HG03520 (cell line): ENCODE data around the gene BMPR1A.

ENCODE experiments used
- ATAC-seq: cut with Tn5 transposase; IDR thresholded peaks from one replicate; pipeline ENCODE4 v1.9.1; 2021; ENCODE audit warnings: mild to moderate bottlenecking, moderate library complexity; ENCODE audit not compliant: unreplicated experiment

The BMPR1A gene

DNA sequence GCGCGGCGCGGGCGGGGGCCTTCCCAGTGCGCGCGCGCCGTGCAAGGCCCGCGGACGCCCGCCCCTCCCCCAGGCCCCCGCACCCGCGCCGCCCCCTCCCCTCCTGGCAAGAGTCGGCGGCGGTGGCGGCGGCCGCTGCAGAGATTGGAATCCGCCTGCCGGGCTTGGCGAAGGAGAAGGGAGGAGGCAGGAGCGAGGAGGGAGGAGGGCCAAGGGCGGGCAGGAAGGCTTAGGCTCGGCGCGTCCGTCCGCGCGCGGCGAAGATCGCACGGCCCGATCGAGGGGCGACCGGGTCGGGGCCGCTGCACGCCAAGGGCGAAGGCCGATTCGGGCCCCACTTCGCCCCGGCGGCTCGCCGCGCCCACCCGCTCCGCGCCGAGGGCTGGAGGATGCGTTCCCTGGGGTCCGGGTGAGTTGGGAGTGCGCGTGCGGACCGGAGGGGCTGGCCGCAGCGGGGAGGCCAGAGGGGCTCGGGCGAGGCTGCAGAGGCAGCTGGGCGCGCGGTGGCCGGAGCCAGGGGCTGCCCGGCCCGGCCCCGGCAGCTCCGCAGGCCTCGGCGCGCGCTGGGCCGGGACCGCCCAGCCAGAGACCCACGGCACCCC is at the start of gene BMPR1A:
Gene BMPR1A (plus strand): TSS at position 109 of the 602 bp plus-strand sequence. CDS start 119,400 bp downstream, outside the sequence.
- peak; percentile 33 for ATAC-seq

- no peak for ATAC-seq
Observed at GRCh38 chr10:86706977-86707376, 49.4 kb upstream of the BMPR1A start.

DNA sequence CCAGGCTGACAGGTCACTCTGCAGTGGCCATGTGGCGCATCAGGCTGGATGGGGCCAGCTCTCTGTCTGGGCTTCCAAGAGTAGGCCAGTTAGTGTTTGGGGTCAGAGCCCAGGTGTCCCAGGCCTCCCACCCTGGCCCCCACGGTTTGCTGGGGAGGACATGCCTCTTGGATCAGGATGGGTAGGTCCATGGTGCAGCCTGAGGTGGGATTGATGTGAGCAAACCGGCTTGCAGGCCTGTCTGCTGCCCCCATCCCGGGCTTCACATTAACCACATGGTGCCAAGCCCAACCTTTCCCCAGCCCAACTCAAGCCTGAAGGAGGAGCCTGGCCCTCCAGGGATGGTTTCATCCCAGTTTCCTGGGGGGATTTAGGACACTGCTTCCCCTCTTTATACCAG is 48.9 kb upstream of the BMPR1A start:
- no peak for ATAC-seq

DNA sequence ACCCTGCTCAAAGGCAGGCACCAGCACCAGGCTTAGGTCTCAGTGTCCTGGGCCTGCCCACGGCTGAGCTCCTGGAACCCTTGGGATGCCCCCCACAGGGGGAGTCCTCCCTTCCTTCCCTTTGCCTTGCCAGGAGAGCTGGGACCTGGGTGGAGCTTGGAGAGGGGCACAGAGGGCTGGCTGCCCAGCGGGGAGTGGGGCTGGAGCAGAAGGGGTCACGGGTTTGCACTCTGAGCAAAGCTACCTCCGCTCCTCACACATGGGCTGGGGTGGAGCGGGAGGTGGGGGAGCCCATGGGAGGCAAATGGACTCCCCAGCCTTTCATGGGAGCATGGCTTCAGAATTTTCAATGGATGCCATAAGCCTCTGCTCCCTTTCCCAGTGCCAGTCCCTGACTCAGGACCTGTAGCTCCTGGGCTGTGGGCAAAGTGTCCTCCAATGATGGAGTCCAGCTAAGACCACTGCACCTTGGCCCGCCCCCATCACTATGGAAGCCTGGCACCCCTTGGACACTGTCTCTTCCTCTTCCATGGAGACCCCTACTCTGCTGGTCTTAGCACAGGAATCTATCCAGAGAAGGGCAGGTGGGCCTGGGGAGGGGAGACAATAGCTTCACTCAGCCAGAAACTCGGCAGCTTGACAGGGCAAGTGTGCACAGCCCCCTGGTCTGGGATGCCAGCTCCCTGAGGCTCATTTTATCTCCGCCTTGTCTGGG is 48.2 kb upstream of the BMPR1A start:
- ATAC-seq, result no peak

DNA sequence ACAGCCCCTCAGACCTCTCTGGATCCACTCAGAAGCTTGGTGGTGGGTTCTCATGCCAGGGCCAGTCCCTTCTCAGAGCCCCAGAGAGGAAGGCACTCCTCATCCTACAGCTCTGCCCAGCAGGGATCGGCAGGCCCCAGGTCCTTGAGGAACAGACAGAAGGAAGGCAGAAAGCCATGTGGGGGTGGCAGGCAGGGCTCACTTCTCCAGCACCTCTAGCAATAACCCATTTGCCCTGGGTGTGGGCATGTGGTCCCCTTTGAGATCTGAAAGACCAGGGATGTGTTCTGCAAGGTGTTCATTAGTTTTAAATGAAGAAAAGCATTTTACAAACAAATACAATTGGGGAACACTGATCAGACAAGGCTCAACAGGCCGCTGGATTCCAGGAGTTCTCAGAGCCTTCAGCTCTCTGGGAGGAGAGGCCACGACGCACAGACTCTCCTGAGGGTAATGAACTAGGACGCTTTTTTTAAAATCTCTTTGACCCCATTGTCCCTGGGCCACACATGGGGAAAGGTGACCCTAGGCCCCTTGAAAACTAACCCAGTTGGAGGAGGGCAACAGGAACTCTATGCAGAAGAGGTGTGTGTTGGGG is 47.5 kb upstream of the BMPR1A start:
- no peak for ATAC-seq

- ATAC-seq, result no peak
Observed at GRCh38 chr10:86709396-86710185, 46.8 kb upstream of the BMPR1A start.

DNA sequence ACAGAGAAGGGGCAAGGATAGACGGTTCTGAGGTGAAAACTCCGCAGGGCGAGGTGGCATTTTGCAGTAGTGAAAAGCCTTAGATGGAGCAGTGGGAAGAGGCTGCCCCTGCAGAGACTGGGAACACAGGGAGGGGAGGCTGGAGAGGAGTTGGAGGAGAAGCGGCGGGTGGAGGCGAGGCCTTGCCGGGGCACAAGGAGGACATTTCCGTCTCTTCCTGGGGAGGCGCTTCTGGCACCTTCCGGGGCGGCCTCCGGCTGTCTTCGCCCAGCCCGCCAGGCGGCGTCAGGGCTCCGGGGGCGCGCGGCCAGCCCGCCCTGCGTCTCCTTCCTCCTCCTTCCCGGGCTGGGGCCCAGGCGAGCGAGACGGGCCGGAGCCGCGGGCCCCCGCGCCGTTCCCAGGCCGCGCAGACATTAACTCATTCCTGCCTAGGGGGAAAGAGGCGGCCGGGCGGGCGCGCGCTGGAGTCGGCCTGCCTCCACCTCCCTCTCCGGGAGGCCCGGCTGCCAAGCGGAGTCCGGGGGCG is 45.4 kb upstream of the BMPR1A start:
- peak; percentile 78 for ATAC-seq

- ATAC-seq, result peak; percentile 27
Observed at GRCh38 chr10:86711513-86712316, 44.7 kb upstream of the BMPR1A start.

DNA sequence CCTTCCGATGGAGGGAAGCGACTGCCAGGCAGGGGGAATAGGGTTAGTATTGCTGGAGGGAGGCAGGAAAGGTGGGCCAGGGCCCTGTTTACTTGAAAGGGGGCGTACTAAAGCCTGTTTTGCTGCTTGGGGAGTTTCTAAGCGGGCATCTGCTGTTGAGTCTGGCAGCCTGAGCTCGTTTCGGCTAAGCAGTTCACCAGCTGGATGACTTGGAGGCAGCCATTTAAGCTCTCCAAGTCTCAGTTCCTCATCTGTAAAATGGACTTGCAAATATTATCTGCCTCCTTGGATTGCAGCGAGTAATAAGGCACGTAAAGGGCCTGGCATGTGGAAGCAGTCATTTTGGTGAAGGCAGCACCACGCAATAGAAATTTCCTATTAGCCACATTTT is 44.1 kb upstream of the BMPR1A start:
- ATAC-seq, result peak; percentile 30

- no peak for ATAC-seq
Observed at GRCh38 chr10:86715156-86715795, 41.1 kb upstream of the BMPR1A start.

GRCh38 chr10:86715836-86716235 is 40.6 kb upstream of the BMPR1A start:
- no peak for ATAC-seq

DNA sequence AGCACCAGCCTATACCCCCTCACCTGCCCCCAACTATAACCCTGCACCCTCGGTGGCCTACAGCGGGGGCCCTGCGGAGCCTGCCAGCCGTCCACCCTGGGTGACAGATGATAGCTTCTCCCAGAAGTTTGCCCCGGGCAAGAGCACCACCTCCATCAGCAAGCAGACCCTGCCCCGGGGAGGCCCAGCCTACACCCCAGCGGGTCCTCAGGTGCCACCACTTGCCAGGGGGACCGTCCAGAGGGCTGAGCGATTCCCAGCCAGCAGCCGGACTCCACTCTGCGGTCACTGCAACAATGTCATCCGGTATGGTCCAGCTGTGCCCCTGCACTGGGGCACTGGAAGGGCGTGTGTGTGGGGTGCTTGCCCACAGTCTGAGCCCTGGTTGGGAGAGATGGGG is 40.0 kb upstream of the BMPR1A start:
- no peak for ATAC-seq

DNA sequence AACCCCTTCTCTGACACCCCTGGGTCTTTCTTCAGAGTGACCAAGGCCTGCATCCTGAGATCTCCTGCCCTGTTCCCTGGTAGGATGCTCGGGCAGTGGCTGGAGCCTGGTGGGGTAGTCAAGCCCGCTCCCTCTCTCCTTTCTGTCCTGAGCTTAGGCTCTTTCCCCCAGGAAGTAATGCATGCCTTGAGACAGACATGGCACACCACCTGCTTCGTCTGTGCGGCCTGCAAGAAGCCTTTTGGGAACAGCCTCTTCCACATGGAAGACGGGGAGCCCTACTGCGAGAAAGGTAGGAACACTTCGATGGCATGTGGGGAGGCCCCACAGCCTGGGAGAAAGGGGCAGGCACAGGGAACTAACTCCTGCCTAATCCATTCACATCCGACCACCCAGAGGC is 37.9 kb upstream of the BMPR1A start:
- ATAC-seq, result no peak

DNA sequence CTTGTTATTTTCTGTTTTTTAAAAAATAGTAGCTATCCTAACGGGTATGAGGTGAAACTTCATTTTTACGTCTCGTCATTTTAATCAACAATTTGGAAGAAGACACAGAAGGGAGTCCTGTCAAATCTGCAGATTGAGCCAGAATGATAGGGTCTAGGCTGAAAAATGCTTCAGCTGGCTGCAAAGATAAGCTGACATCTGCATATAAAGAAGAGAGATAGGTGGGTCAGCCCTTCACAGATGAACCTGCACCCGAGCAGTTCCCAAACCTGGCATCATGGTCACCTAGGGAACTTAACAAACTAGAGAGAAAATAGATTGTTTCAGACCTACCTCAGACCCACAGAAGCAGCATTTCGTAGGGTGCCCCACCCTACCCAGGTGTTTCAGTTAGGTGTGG is 35.2 kb upstream of the BMPR1A start:
- ATAC-seq, result no peak

GRCh38 chr10:86723009-86723408 is 33.4 kb upstream of the BMPR1A start:
- ATAC-seq, result no peak

- no peak for ATAC-seq
Observed at GRCh38 chr10:86724445-86724844, 32.0 kb upstream of the BMPR1A start.

- ATAC-seq, result no peak
Observed at GRCh38 chr10:86725980-86726676, 30.3 kb upstream of the BMPR1A start.

DNA sequence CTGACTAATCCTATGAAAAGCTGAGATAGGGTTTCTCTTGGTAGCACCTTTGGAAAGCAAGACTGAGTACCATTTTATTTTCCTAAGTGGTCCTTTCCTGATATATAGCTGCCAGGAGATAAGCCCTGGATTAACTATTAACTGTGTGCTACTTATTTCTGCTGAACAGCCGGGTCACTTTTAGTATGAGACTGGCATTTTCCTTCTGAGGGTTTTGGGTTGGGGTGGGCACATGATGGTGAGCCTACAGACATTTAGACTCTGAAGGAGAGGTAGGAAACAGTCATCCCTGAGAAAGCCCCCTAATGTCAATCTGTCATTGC is 29.8 kb upstream of the BMPR1A start:
- ATAC-seq, result no peak

DNA sequence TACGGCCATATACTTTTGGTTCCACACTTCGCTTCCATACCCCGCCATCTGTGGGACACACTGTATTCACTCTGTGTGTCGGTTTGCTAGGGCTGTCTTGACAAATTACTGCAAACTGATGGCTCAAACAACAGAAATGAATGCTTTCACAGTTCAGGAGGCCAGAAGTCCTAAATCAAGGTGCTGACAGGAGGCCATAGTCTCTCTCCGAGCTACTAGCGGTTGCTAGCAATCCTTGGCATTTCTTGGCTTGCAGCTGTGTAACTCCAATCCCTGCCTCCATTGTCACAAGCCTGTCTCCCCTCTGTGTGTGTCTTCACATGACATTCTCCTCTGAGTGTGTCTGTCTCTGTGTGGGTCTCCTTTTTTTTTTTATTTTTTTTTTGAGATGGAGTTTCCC is 28.9 kb upstream of the BMPR1A start:
- no peak for ATAC-seq

DNA sequence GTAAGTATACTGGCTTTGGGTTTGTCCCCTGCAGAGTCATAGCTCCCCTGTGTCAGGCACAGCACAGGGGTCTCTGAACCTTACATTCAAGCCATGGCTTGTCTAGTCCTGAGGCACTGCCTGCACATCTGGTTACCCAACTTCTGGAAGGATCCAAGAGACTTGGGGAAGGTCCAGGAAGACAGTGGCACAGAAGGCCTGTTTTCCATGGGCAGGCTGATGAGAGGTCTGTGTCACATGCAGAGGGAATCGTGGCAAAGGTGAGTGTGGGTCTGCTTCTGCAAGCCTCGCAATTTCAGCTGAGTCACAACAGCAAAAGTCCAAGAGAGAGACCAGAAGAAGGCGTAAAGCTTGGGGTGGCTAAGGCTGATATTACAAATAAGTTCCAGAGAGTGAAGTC is 28.4 kb upstream of the BMPR1A start:
- ATAC-seq, result no peak
